ENCODE results near the gene PREPL. TPM values are rescaled to one million over a fixed set of nuclear protein-coding genes. Genes with fewer than 3 reads are reported as not detected.
"Not testable (repeated sequence)": the region's sequence is repeated elsewhere in the genome, so short reads cannot be mapped to it uniquely, and the experiment has no call there.

Gene PREPL
- total RNA-seq, 4 donors from 2014 or later, result 33.6 to 38.6 (median 35.3) TPM

DNA sequence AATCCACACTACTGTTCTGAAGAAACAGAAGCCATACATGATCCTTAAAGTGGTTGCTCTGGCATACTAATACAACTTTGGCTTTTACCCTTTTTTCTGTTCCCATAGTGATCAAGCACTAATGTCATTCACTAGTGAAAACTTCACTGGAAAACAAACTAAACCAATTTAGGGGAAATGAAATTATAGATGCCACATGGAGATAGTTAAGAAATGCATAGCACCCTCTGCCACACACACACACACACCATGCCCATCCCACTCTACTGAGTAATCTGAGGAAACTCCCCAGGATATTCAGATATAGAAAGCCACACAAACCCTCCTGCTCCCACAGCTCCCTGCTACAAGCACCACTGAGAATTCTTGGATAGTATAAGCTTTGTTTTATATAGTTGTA, 46.9 kb downstream of the PREPL start:
- H3K4me3 ChIP-seq, result no peak overlapping the region
- H3K9me3 ChIP-seq, result peaks cover 0 to 25% (median 22%) of the 10 kb centered on the region in 4 donors
- peaks cover 30 to 86% (median 44%) of the 10 kb centered on the region in 4 donors for H3K36me3 ChIP-seq
- H3K4me1 ChIP-seq, result no peaks in the 10 kb centered on the region
- no peak for DNase-seq (ENCODE audit: extremely low spot score)
- TF ChIP-seq POLR2A (IDR thresholded peaks at IDR 0.05; ENCODE audit: low read depth) (no peak), EP300 (IDR thresholded peaks at IDR 0.05) (no peak), POLR2AphosphoS5 (IDR thresholded peaks at IDR 0.05) (no peak)
- TF ChIP-seq, protein P1, sequence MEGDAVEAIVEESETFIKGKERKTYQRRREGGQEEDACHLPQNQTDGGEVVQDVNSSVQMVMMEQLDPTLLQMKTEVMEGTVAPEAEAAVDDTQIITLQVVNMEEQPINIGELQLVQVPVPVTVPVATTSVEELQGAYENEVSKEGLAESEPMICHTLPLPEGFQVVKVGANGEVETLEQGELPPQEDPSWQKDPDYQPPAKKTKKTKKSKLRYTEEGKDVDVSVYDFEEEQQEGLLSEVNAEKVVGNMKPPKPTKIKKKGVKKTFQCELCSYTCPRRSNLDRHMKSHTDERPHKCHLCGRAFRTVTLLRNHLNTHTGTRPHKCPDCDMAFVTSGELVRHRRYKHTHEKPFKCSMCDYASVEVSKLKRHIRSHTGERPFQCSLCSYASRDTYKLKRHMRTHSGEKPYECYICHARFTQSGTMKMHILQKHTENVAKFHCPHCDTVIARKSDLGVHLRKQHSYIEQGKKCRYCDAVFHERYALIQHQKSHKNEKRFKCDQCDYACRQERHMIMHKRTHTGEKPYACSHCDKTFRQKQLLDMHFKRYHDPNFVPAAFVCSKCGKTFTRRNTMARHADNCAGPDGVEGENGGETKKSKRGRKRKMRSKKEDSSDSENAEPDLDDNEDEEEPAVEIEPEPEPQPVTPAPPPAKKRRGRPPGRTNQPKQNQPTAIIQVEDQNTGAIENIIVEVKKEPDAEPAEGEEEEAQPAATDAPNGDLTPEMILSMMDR (IDR thresholded peaks at IDR 0.05), result no peak
- H3K27ac ChIP-seq (replicated peaks in 1 of 4), result no peak overlapping the region
- intact Hi-C loops (cut with DNase I), result no loop called here
- no peaks in the 10 kb centered on the region for H3K27me3 ChIP-seq

DNA sequence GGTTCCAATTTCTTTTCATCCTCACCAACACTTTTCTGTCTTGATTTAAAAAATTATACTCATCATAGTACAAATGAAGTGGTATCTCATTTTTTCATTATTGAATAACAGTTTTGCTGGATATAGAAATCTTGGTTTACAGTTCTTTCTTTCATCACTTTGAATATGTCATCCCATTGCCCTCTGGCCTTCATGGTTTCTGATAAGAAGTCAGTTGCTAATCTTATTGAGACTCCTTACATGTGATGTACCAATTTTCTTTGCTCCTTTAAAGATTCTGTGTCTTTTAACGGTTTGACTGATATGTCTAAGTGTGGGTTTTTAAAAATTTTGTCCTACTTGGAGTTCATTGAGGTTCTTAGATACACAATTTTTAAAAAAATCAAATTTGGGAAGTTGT, 51.0 kb downstream of the PREPL start:
- Histone ChIP-seq H3K27me3 (no peaks in the 10 kb centered on the region), H3K4me3 (no peak overlapping the region), H3K36me3 (peaks cover 19 to 46% (median 35%) of the 10 kb centered on the region in 4 donors), H3K9me3 (peaks cover 0 to 28% (median 24%) of the 10 kb centered on the region in 4 donors), H3K4me1 (no peaks in the 10 kb centered on the region), H3K27ac (replicated peaks in 1 of 4) (no peak overlapping the region)
- DNase-seq (ENCODE audit: extremely low spot score), result no peak
- intact Hi-C loops (cut with DNase I), result no loop called here
- WGBS, result 97% methylated on average over 1 of the region's 1 CpG
- TF ChIP-seq EP300 (IDR thresholded peaks at IDR 0.05) (no peak), POLR2A (IDR thresholded peaks at IDR 0.05; ENCODE audit: low read depth) (no peak), POLR2AphosphoS5 (IDR thresholded peaks at IDR 0.05) (no peak)
- TF ChIP-seq, protein P1 (IDR thresholded peaks at IDR 0.05), result no peak

DNA sequence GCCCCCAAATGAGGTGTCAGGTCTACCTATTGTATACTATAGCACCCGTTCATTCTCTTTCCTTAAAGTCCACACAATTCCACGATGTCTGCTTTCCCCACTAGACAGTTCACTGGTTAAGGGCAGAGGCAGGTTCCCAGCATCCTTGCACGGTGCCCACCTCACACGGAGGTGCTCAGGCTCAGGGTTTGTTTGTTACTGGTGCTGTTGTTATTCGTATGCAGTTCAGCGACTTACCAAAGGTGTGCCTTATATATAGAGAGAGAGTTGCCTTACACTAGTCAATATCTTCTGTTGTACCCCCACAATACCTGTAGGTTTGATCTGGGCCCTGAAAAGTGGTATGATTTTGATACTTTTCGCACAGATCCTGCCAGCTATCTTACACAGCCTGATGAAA, 55.4 kb downstream of the PREPL start:
- Histone ChIP-seq H3K27me3 (no peaks in the 10 kb centered on the region), H3K27ac (replicated peaks in 1 of 4) (no peak overlapping the region), H3K4me1 (no peaks in the 10 kb centered on the region), H3K9me3 (peaks cover 0 to 18% (median 17%) of the 10 kb centered on the region in 4 donors), H3K36me3 (peaks cover 0 to 3% (median 0%) of the 10 kb centered on the region in 4 donors), H3K4me3 (no peak overlapping the region)
- intact Hi-C loops (cut with DNase I), result no loop called here
- TF ChIP-seq POLR2AphosphoS5 (IDR thresholded peaks at IDR 0.05), result no peak
- TF ChIP-seq POLR2A (IDR thresholded peaks at IDR 0.05; ENCODE audit: low read depth), result no peak
- no peak for DNase-seq (ENCODE audit: extremely low spot score)
- 78% methylated on average over 7 of the region's 7 CpGs for WGBS

DNA sequence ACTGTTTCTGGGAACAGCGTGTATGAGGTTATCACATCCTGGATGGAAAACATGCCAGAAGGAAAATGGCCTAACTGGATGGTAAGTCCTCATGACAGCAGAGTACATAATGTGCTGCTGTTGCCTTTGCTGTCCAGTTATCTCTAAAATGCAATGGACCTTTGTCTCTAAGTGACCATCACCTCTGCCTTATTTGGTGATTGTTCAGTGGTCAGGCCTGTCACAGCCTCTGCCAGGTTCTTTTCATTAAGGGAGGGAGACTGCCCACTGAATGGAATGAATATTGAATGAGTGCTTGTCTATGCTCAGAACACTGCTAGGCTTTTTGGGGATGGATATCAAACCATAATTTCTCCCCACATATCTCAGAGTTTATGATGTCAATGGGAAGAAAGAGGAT, 57.0 kb downstream of the PREPL start:
- H3K27ac ChIP-seq (replicated peaks in 1 of 4), result no peak overlapping the region
- no peak overlapping the region for H3K4me3 ChIP-seq
- no peaks in the 10 kb centered on the region for H3K27me3 ChIP-seq
- H3K4me1 ChIP-seq, result no peaks in the 10 kb centered on the region
- intact Hi-C loops (cut with DNase I), result no loop called here
- 93% methylated on average over 1 of the region's 1 CpG for WGBS
- DNase-seq (ENCODE audit: extremely low spot score), result no peak
- peaks cover 0 to 2% (median under 1%) of the 10 kb centered on the region in 4 donors for H3K9me3 ChIP-seq
- no peaks in the 10 kb centered on the region for H3K36me3 ChIP-seq
- no peak for TF ChIP-seq POLR2A (IDR thresholded peaks at IDR 0.05; ENCODE audit: low read depth)
- TF ChIP-seq, protein P1 (IDR thresholded peaks at IDR 0.05), result no peak
- TF ChIP-seq EP300 (IDR thresholded peaks at IDR 0.05), result no peak
- no peak for TF ChIP-seq POLR2AphosphoS5 (IDR thresholded peaks at IDR 0.05)

DNA sequence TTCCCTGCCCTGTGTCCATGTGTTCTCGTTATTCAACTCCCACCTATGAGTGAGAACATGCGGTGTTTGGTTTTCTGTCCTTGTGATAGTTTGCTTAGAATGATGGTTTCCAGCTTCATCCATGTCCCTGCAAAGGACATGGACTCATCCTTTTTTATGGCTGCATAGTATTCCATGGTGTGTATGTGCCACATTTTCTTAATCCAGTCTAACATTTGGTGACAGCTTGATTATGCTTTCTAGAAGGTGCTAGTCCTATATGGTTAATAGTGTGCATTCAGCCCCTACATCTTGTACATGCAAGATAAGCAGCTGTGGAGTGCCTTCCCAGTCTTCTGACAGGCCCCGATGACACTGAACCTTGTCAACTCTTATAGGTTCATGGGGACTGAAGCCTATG, 57.5 kb downstream of the PREPL start:
- 98% methylated on average over 3 of the region's 3 CpGs for WGBS
- DNase-seq (ENCODE audit: extremely low spot score); H3K27me3 ChIP-seq; intact Hi-C loops (cut with DNase I); H3K27ac ChIP-seq (replicated peaks in 1 of 4); H3K36me3 ChIP-seq; H3K4me1 ChIP-seq; H3K9me3 ChIP-seq; H3K4me3 ChIP-seq: not testable (repeated sequence)

DNA sequence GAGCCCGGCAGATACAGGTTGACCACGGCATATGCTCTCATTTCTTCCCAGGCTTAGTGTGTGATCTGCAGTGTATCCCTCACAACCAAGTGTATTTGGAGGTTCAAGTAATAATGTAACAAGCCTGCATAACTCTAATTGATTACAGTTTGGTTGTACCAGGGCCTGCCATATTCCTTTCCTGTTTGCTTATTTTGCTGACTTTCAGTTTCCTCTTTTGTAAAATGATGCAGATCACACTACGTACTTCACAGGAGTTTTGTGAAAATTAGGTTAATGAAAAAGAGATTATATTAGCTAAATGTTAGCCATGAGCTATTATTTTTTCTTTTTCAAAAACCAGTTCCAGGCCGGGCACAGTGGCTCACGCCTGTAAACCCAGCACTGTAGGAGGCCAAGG, 60.2 kb downstream of the PREPL start:
- H3K4me1 ChIP-seq, result no peaks in the 10 kb centered on the region
- intact Hi-C loops (cut with DNase I), result no loop called here
- WGBS, result 93% methylated on average over 5 of the region's 5 CpGs
- H3K4me3 ChIP-seq, result no peak overlapping the region
- TF ChIP-seq POLR2AphosphoS5 (IDR thresholded peaks at IDR 0.05) (no peak), POLR2A (IDR thresholded peaks at IDR 0.05; ENCODE audit: low read depth) (no peak), EP300 (IDR thresholded peaks at IDR 0.05) (no peak)
- TF ChIP-seq, protein P1 (IDR thresholded peaks at IDR 0.05), result no peak
- H3K27me3 ChIP-seq, result peaks cover 0 to 7% (median 0%) of the 10 kb centered on the region in 4 donors
- no peak for DNase-seq (ENCODE audit: extremely low spot score)
- no peaks in the 10 kb centered on the region for H3K9me3 ChIP-seq
- no peaks in the 10 kb centered on the region for H3K36me3 ChIP-seq
- H3K27ac ChIP-seq (replicated peaks in 1 of 4), result no peak overlapping the region
